GM12878 (cell line): ENCODE data around the gene MOK. TPM values are rescaled to one million over a fixed set of nuclear protein-coding genes. Genes with fewer than 3 reads are reported as not detected.

Source experiments
- ATAC-seq: fragments of 200-7000 bp; cut with Tn5 transposase; 3 replicates; pipeline ENCODE4 v1.9.1; 2020; ENCODE audit warnings: mild to moderate bottlenecking, moderate library complexity
- BruUV-seq: library from RNA; stranded (reverse); fragments of 400-500 nt; replicated peaks from 2 replicates; lab custom pipeline; 2021; lab: Mats Ljungman, UMichigan
- CTCF ChIA-PET: fragments of 300-600 bp; sonication (Branson Sonifier 250); formaldehyde crosslinking; extraction: SDS; loops from one replicate; lab custom pipeline; 2021; ENCODE audit warnings: inconsistent platforms; lab: Yijun Ruan, JAX
- POLR2A ChIA-PET: fragments of 350-600 bp; formaldehyde crosslinking; extraction: SDS; loops from one replicate; lab custom pipeline; 2021; ENCODE audit warnings: inconsistent platforms; lab: Charles Lee
- RAD21 ChIA-PET: fragments of 300-600 bp; sonication (Branson Sonifier 250); formaldehyde crosslinking; loops from one replicate; lab custom pipeline; 2023; ENCODE audit warnings: antibody characterized with exemption; ENCODE audit not compliant: unreplicated experiment; lab: Charles Lee
- SMC1A ChIA-PET: fragments of 300-600 bp; sonication (Branson Sonifier 250); formaldehyde crosslinking; loops from one replicate; lab custom pipeline; 2023; ENCODE audit not compliant: unreplicated experiment, uncharacterized antibody; lab: Charles Lee
- DNase-seq: peaks from one replicate; pipeline ENCODE4 v3.0.0-alpha.2; 2011; ENCODE audit warnings: low read depth, low spot score
- FAIRE-seq: peaks from 3 replicates; lab custom pipeline; 2011; peaks lifted over from hg19 to GRCh38; lab: Jason Lieb, UNC
- H2AFZ ChIP-seq: 2 replicates; pipeline ENCODE4 v1.6.0; 2011; ENCODE audit warnings: low read depth, low read length, control low read depth; ENCODE audit not compliant: control insufficient read depth
- H3K27ac ChIP-seq: 2 replicates; pipeline ENCODE4 v1.5.1; 2011; ENCODE audit warnings: control low read depth; ENCODE audit not compliant: control insufficient read depth, insufficient read depth
- H3K27me3 ChIP-seq, 2 experiments: replicated peaks in 1 of 2; 2 replicates each; pipeline versions ENCODE4 v1.6.0 to v1.6.1; 2011; ENCODE audit warnings: low read length in 1 of 2; ENCODE audit not compliant: control insufficient read depth in 2 of 2, insufficient read depth in 2 of 2
- H3K36me3 ChIP-seq, 2 experiments: 2 replicates each; pipeline ENCODE4 v1.5.1; 2011; ENCODE audit warnings: low read length in 1 of 2; ENCODE audit not compliant: control insufficient read depth in 2 of 2, insufficient read depth in 2 of 2
- H3K4me1 ChIP-seq: 2 replicates; pipeline ENCODE4 v1.6.1; 2011; ENCODE audit warnings: mild to moderate bottlenecking, low read length, moderate library complexity, mixed read lengths; ENCODE audit not compliant: control insufficient read depth, insufficient read depth
- H3K4me2 ChIP-seq: 2 replicates; pipeline ENCODE4 v1.6.0; 2011; ENCODE audit warnings: control low read depth; ENCODE audit not compliant: control insufficient read depth, insufficient read depth
- H3K4me3 ChIP-seq: fragments of 200-600 bp; sonication (generic); 2 replicates; pipeline ENCODE4 v1.5.1; 2016
- H3K79me2 ChIP-seq: 2 replicates; pipeline ENCODE4 v1.6.0; 2011; ENCODE audit warnings: low read length; ENCODE audit not compliant: control insufficient read depth, insufficient read depth
- H3K9ac ChIP-seq: 2 replicates; pipeline ENCODE4 v1.8.0; 2011; ENCODE audit warnings: low read length, control low read depth, mixed read lengths; ENCODE audit not compliant: control insufficient read depth, insufficient read depth
- H3K9me3 ChIP-seq: replicated peaks from 3 replicates; pipeline ENCODE4 v1.5.1; 2011; ENCODE audit warnings: mild to moderate bottlenecking, low read length; ENCODE audit not compliant: control insufficient read depth, insufficient read depth
- H4K20me1 ChIP-seq: 2 replicates; pipeline ENCODE4 v1.6.0; 2011; ENCODE audit not compliant: control insufficient read depth, insufficient read depth
- ESRRA ChIP-seq: IDR thresholded peaks from 2 replicates; pipeline ENCODE4 v1.6.1; 2012; ENCODE audit warnings: mild to moderate bottlenecking, low read length, improper control_type of control experiment
- EZH2 ChIP-seq: IDR thresholded peaks from 2 replicates; pipeline ENCODE4 v1.6.1; 2012; ENCODE audit warnings: low read depth, mild to moderate bottlenecking, control low read depth, inconsistent platforms, low read length, borderline replicate concordance; ENCODE audit not compliant: control insufficient read depth
- IRF4 ChIP-seq: IDR thresholded peaks from 2 replicates; pipeline ENCODE4 v1.6.1; 2011; ENCODE audit warnings: low read depth, low read length
- MTA3 ChIP-seq: IDR thresholded peaks from 2 replicates; pipeline ENCODE4 v1.6.1; 2012; ENCODE audit warnings: low read length, inconsistent platforms, borderline replicate concordance
- NFYA ChIP-seq: IDR thresholded peaks from 2 replicates; pipeline ENCODE4 v1.6.1; 2011; ENCODE audit warnings: low read depth, mild to moderate bottlenecking, low read length, improper control_type of control experiment, borderline replicate concordance
- NFYB ChIP-seq: IDR thresholded peaks from 2 replicates; pipeline ENCODE4 v1.6.1; 2011; ENCODE audit warnings: low read depth, mild to moderate bottlenecking, low read length, improper control_type of control experiment, moderate library complexity; ENCODE audit not compliant: insufficient read depth
- NKRF ChIP-seq: fragments of 450-650 bp; conservative IDR thresholded peaks from 2 replicates; pipeline ENCODE4 v1.6.1; 2017; ENCODE audit warnings: mild to moderate bottlenecking, moderate library complexity
- RFX5 ChIP-seq: IDR thresholded peaks from 2 replicates; pipeline ENCODE4 v1.6.1; 2011; ENCODE audit warnings: low read depth, low read length, improper control_type of control experiment
- SP1 ChIP-seq: IDR thresholded peaks from one replicate; pipeline ENCODE4 v1.6.1; 2011; ENCODE audit warnings: low read depth, low read length
- SREBF1 ChIP-seq: IDR thresholded peaks from 2 replicates; pipeline ENCODE4 v1.6.1; 2012; ENCODE audit warnings: mild to moderate bottlenecking, low read length
- SREBF2 ChIP-seq: IDR thresholded peaks from 2 replicates; pipeline ENCODE4 v1.6.1; 2012; ENCODE audit warnings: mild to moderate bottlenecking, low read length
- SRF ChIP-seq, 2 experiments: IDR thresholded peaks; 2 replicates each; pipeline ENCODE4 v1.6.1; 2011; ENCODE audit warnings: low read depth in 2 of 2, low read length in 2 of 2, mild to moderate bottlenecking in 1 of 2, moderate library complexity in 1 of 2
- SUZ12 ChIP-seq: fragments of 200-600 bp; sonication (generic); IDR thresholded peaks from one replicate; pipeline ENCODE4 v1.6.1; 2018; ENCODE audit warnings: antibody characterized with exemption, mild to moderate bottlenecking; ENCODE audit not compliant: unreplicated experiment
- TBL1XR1 ChIP-seq: IDR thresholded peaks from 2 replicates; pipeline ENCODE4 v1.6.1; 2012; ENCODE audit warnings: low read depth, low read length, improper control_type of control experiment
- ZNF217 ChIP-seq: fragments of 450-650 bp; IDR thresholded peaks from 2 replicates; pipeline ENCODE4 v1.6.1; 2017; ENCODE audit warnings: antibody characterized with exemption, mild to moderate bottlenecking
- WGBS: methylation state at CpG from one replicate; pipeline ENCODE4 v1.1.6; 2016; ENCODE audit warnings: low lambda C conversion rate; ENCODE audit not compliant: insufficient replicate concordance, insufficient coverage; ENCODE audit errors: missing lambda C conversion rate; 5-methylcytosine and 5-hydroxymethylcytosine counted together
- in situ Hi-C: fragments of 300-500 bp; cut with MboI; formaldehyde crosslinking; loops from 9 replicates; pipeline ENCODE4 v1.14.3; 2018; ENCODE audit warnings: mixed read lengths
- intact Hi-C: fragments of 100-400 bp; cut with micrococcal nuclease; formaldehyde crosslinking; loops from one replicate; pipeline ENCODE4 v1.14.2; 2022; ENCODE audit not compliant: unreplicated experiment
- polyA plus RNA-seq, 11 experiments: library from polyadenylated mRNA; depleted of rRNA in 4 of 11; unstranded in 6 of 11; stranded (reverse) in 5 of 11; fragments of >200 nt; fragmentation: Nextera tagmentation in 4 of 11; fragmentation: Illumina TruSeq in 1 of 11; extraction: Ambion mirVana in 4 of 11; extraction: Trizol in 1 of 11; gene quantifications; 1 replicate in 1 of 11; 2 replicates in 10 of 11; pipeline versions ENCODE4 v1.2.1 to v1.2.3, GENCODE V29; 2011 to 2016; ENCODE audit warnings: inconsistent platforms in 2 of 11, missing spikeins in 2 of 11, low read depth in 1 of 11
- total RNA-seq, 4 experiments: library from RNA; depleted of rRNA in 3 of 4; stranded (reverse); fragments of >200 nt in 3 of 4; fragmentation: Illumina TruSeq in 1 of 4; extraction: Trizol in 1 of 4; gene quantifications; 2 replicates each; pipeline versions ENCODE4 v1.2.1 to v1.2.3, GENCODE V29; 2013 to 2021

MOK gene
- total and polyA plus RNA-seq, 10 of the 15 experiments (the other 5 are each of a cell fraction or from before 2014, with no cell fraction given) = 0.10 to 3.0 (median 1.4) TPM

- DNase-seq (no peak), ATAC-seq (no peak), FAIRE-seq (no peak)
- ChIA-PET CTCF (interaction anchor here (0.7 kb wide), 1 partner anchor 9 kb away, joined by 3 read pairs; no protein-coding TSS in a partner anchor), RAD21 (no interaction called here), SMC1A (no interaction called here), POLR2A (interaction anchor here (0.6 kb wide), 1 partner anchor 44 kb away, joined by 6 read pairs; no protein-coding TSS in a partner anchor)
- intact Hi-C loops (no loop called here), in situ Hi-C loops (no loop called here)
- Histone ChIP-seq H2AFZ (no peak overlapping the region), H3K4me2 (no peak overlapping the region), H3K79me2 (no peaks in the 10 kb centered on the region), H3K4me3 (no peak overlapping the region), H4K20me1 (no peaks in the 10 kb centered on the region), H3K9me3 (no peaks in the 10 kb centered on the region), H3K27me3 (no peaks in the 10 kb centered on the region), H3K9ac (no peak overlapping the region), H3K27ac (no peak overlapping the region), H3K36me3 (peaks cover 0 to 3% of the 10 kb centered on the region in 2 experiments; a peak in 3 of 4 replicates), H3K4me1 (peaks cover 10% of the 10 kb centered on the region)
- TF ChIP-seq SP1 (no peak), IRF4 (no peak), TBL1XR1 (no peak), NFYA (no peak), ZNF217 (no peak), SRF (IDR thresholded peaks at IDR 0.05; ENCODE audit: low read depth in 2 of 2, low read length in 2 of 2) (no peak), SREBF1 (no peak), MTA3 (no peak), ESRRA (no peak), RFX5 (no peak), SREBF2 (no peak), SUZ12 (no peak), NKRF (no peak), NFYB (no peak), EZH2 (no peak)
- WGBS = 95% methylated on average over 12 of the region's 12 CpGs
- BruUV-seq = no TSS peak
Measured at GRCh38 chr14:102215071-102215470, 89.9 kb downstream of the MOK start.
